CD4-positive, alpha-beta T cell treated with Interleukin-15 for 4 hours (primary cell): Measurements from ENCODE around the gene MRGPRF.

Source experiments
- DNase-seq: peaks from one replicate; pipeline ENCODE4 v3.0.0-alpha.2; 2020; ENCODE audit warnings: low spot score

Gene MRGPRF

GRCh38 chr11:69050592-69051380 is 37.7 kb upstream of the MRGPRF start:
- DNase-seq, result no peak

DNA sequence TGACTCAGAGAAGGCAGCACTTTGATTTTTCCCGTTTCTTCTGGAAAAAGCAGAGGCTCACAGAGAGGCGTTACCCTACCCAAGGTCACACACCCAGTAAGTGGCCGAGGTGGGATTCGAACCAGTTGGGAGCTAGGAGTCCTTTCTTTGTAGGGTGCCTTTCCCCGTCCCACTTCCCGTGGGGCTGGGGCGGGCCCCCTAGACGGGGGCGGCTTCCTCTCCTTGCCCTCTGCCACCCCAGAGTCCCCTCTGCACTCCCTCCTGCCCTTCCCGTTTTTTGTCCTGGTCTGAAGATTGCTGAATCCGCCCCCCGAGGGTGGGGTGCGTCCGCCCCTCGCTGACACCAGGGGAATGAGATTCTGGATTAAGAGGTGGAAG is 36.4 kb upstream of the MRGPRF start:
- DNase-seq, result no peak

DNA sequence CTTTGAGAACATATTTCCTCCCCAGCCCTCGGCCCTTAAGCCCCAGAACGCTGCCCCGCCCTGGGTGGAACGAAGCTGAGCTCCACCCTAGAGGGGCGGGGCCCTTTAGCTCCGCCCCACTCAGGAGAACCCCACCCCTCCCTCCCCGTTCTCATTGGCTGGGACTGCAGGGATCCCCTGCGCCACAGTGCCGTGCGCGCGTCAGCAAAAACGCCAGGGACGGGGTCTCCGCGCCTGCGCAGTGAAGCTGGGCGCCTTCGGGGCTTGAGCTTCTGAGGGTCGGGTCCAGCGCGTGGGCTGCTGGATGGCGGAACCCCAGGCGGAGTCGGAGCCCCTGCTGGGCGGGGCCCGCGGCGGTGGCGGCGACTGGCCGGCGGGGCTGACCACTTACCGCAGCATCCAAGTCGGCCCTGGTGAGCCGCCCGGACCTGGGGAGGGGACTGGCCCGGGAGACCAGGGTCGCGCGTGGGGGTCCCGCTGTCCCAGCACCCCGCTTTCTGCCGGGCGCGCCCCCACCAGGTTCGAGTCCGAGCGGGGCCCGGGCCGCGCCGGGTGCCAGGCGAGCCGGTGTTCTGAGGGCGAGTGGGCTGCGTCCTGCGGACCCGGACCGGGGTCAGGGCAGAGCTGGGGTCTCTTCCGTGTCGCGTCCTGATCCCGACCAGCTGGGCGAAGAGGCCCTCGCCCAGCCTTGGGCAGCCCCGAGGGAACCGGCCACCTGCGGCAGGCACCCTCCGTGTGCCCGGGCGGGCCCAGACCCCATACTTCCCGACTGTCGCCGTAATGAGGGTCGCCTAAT is 35.8 kb upstream of the MRGPRF start, which contains the start of gene TPCN2:
TPCN2 (plus strand) TSS at position 239 of the 796 bp plus-strand sequence; CDS start at position 305, 66 bp downstream.
- peak; percentile 92 for DNase-seq

GRCh38 chr11:69048031-69048693 is 35.1 kb upstream of the MRGPRF start:
- no peak for DNase-seq

GRCh38 chr11:69044111-69045013 is 31.3 kb upstream of the MRGPRF start:
- no peak for DNase-seq

DNA sequence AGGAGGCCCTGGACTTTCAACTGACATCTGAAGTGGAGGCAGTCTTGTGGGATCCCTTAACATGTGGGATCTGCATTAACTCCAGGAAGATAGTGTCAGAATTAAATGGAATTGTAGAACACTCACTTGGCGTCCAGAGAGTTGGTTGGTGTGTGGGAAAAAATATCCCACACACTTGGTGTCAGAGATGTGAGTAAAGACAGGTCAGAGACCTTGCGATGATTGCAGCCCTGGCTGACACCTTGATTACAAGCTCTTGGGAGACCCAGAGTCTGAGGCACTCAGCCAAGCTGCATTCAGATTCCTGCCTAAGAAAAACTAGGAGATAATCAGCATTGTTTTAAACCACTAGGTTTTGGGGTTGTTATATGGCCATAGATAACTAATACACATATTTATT is 28.5 kb upstream of the MRGPRF start:
- no peak for DNase-seq

GRCh38 chr11:69040581-69041260 is 27.7 kb upstream of the MRGPRF start:
- no peak for DNase-seq

DNA sequence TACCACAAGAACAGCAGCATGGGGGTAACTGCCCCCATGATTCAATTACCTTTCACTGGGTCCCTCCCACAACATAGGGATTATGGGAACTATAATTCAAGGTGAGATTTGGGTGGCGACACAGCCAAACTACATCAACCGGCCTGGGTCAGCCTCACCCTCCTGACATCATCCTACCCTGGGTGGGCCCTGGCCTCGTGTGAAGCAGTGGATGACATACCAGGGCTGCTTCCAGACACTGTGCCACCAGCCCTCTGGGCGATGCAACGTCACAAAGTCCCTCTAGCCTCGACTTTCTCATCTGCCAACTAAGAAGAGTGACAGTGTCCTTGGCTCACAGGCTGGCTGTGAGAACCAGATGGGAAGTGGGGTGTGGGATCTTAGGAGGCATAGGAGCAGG is 27.0 kb upstream of the MRGPRF start:
- no peak for DNase-seq

GRCh38 chr11:69039501-69039900 is 26.5 kb upstream of the MRGPRF start:
- no peak for DNase-seq

DNA sequence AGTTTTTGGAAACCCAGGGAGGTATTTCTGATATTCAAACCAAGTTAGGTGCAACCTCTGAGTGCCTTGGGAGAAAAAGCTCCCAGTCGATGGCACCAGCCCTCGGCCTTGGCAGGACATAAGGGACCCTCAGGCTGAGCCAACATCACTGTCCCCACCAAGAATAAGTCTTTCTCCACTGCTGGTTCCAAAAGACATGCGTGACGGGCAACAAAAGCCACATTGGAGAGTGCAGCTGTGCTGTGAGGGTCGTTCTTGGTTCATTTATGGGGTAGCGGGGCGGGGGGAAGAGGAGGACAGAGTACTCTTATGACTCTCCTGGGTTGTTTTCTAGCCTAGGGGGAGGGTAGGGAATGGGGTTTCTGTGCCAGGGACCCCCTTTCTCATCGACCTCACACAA is 24.5 kb upstream of the MRGPRF start:
- DNase-seq, result no peak

DNA sequence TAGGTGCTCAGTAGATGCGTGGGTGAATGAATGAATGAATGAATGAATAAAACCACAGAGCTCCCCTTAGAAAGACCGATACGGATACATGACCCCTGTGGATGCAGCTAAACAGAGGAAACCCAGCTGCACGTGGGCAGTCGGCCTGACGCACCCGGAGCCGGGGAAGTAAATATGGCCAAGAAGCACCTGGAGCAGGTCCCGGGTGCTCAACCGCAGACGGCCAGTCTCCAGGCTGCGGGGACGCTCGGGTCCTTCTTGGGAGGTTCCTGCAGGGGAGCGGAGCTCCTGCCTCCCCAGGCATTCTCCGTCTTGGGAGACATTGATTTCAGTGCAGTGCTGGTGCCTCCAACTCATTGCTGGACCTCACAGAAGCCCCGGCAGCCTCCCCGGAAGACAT is 24.0 kb upstream of the MRGPRF start:
- DNase-seq, result no peak

DNA sequence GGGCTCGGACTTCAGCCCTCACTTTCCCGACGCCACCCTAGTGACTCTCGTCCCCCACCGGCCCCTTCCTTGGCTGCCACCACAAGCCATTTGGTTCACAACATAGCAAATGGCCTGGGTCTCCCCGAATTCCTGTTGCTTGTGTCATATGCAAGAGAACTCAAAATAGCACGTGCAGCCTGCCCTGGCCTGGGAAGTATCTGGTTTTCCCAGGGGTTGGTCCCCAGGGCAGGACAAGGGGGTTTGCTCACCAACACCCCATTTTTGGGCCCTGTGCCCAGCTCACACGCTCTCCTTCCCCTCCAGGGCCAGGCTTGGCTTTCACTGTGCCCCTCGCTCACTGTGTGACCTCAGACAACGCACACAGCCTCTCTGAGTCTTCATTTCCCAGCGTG is 22.9 kb upstream of the MRGPRF start:
- DNase-seq, result no peak

DNA sequence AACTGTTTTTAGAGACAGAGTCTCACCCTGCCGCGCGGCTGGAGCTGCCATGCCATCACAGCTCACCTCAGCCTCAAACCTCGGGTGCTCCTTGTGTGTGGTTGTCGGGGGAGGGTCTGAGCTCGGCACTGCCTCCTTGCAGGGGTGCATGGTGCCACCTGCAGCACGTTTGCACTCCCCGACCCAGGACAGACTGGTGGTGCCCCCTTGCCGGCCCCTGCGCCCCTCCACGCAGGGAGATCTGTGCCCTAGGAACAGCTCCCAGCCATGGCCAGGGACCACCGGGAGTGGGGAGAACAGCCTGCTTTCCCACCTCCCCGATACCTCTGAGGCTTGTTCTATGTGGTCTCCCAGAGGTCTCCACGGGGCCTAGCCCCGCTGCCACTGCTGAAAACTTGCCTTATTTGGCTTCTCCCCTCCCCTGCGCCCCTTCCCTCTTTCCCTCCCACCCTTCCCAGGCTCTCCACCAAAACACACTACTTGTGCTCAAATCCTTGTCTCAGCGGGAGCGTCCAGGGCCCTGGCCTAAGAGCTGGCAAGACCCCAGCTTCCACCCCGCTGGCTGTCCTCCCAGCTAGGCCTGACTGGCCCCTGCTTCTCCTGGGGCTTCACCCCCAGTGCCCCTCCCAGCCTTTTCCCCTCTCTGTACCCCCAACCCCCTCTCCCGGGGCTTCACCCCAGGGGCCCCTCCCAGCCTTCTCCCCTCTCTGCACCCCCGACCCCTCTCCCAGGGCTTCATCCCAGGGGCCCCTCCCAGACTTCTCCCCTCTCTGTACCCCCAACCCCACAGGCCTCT is 22.3 kb upstream of the MRGPRF start:
- no peak for DNase-seq

DNA sequence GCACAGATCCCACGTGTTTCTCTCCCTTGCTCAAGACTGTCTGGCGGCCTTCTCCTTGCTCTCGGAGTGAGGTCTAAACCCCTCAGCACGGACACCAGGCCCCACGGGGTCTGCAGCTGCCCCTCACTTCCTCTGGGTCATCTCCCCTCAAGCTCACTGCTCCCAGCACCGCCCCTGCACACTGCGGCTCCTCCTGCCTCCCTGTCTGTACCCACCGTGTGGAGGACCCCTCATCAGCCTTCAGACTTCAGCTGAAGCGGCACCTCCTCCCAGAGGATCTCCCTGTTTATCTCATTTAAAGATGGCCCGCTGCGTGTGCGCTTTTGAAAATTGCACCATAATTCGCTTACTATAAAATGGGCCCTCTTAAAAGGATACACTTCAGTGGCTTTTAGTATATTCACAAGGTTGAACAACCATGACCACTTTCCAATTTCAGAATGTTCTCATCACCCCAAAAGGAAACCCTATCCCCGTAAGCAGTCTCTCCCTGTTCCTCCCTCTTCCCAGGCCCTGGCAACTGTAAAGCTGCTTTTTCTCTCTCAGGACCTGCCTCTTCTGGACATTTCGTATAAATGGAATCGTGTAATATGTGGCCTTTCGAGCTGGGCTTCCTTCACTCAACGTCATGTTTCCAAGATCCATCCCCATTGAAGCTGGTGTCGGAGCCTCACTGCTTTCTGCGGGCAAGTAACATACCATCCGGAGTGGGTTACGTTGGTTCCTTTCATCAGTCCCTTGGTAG is 21.2 kb upstream of the MRGPRF start:
- DNase-seq, result no peak

- DNase-seq, result no peak
Measured at GRCh38 chr11:69033431-69033830, 20.4 kb upstream of the MRGPRF start.

- no peak for DNase-seq
Measured at GRCh38 chr11:69032833-69033232, 19.8 kb upstream of the MRGPRF start.

GRCh38 chr11:69030301-69030700 is 17.3 kb upstream of the MRGPRF start:
- no peak for DNase-seq

DNA sequence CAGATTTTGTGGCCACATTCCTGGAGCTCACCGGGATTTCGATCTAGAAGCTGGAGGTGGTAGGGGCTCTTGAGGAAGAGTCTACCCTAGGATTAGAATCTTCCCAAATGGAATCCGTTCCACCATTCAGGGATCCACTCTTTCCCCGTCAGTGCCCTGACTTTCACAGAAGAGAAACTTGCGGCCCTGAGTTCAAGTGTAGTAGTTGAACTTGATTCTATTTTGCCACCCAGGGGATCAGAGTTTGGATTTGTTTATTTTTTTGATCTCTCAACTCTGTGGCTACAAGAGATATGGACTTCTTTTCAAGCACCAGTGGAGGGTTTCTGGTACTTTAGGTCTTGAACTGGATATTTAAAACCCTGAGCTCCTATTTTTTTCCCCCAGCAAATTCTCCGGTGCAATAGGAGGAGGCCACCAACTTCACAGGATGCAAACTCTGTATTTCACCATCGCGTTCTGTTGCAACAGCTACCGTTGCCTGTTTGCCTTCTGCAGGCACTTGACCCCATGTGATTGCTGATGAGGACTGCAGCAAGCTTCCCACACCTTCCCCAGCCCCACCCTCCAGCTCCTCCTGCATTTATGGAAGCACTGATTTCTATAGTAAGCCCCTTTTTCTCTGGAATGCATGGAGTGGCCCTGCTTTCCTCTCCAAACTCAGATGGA is 14.8 kb upstream of the MRGPRF start:
- no peak for DNase-seq

- no peak for DNase-seq
Measured at GRCh38 chr11:69024509-69024908, 11.5 kb upstream of the MRGPRF start.
